SH-SY5Y (cell line): ENCODE data around the gene MYLK4.

Source experiments
- GATA2 ChIP-seq: IDR thresholded peaks from 2 replicates; pipeline ENCODE4 v1.6.1; 2011; ENCODE audit warnings: mild to moderate bottlenecking, low read depth, low read length
- GATA3 ChIP-seq: IDR thresholded peaks from 2 replicates; pipeline ENCODE4 v1.6.1; 2011; ENCODE audit warnings: low read depth, mild to moderate bottlenecking, low read length, moderate library complexity

DNA sequence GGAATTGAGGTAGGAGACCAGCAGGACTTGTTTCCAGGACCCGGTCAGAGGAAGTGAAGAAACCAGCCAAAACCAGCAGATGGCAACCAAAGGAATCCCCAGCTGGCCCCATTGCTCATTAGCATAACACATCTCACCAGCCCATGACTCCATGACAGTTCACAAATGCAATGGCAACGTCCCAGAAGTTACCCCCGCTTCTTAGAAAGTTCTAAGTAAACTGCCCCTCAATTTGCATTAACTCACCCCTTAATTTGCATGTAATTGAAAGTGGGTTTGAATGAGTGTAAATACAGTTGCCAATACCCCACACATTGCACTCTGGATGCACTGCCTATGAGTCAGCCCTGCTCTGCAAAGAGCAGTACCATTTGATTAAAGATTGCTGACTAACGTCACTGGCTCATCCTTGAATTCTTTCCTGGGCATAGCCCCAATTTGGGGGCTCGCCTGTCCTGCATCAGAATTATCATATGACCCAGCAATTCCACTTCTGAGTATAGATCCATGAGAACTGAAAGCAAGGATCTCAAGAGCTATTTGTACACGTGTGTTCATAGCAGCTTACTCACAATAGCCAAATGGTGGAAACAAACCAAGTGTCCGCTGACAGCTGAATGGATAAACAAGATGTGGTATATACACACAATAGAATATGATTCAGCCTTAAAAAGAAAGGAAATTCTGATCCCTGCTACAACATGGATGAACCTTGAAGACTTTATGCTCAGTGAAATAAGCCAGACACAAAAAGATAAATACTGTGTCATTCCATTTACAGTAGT is 36.4 kb downstream of the MYLK4 start:
- TF ChIP-seq GATA2 (no peak), GATA3 (no peak)
